Stimulated activated CD8-positive, alpha-beta memory T cell treated with anti-CD3 and anti-CD28 coated beads, Interleukin-15, amount 100 ng/mL, for 4 hours (primary cell): ENCODE data around the gene TMPRSS9.
"Not testable (repeated sequence)": the region's sequence is repeated elsewhere in the genome, so short reads cannot be mapped to it uniquely, and the experiment has no call there.

Source experiments
- DNase-seq, 2 donors: peaks; one replicate each; pipeline ENCODE4 v3.0.0-alpha.2; 2020; ENCODE audit warnings: low read depth in 2 of 2

Gene TMPRSS9

DNA sequence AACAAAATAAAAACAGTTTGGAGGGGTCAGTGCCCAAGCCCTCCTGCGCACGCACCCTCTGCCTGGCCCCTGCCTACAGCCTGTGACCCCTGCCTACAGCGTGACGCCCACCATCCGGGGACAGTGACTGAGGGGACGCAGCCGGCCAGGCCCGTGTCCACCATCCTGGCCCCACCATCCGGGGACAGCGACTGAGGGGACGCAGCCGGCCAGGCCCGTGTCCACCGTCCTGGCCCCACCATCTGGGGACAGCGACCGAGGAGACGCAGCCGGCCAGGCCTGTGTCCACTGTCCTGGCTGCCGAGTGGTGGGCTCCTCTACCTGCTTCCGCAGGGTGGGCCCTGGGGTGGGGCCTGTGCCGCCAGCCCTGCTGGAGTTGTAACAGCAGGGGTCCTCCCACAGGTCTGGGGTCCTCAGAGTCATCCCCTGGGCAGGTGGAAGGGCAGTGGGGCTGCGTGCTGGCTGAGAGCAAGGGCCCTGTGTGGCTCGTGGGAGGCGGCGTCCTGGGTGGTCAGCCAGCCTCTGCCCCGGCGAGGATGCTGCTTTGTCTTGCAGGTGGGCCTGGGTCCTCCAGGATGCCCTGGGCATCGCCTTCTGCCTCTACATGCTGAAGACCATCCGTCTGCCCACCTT is 17.3 kb upstream of the TMPRSS9 start:
- no peak for DNase-seq

DNA sequence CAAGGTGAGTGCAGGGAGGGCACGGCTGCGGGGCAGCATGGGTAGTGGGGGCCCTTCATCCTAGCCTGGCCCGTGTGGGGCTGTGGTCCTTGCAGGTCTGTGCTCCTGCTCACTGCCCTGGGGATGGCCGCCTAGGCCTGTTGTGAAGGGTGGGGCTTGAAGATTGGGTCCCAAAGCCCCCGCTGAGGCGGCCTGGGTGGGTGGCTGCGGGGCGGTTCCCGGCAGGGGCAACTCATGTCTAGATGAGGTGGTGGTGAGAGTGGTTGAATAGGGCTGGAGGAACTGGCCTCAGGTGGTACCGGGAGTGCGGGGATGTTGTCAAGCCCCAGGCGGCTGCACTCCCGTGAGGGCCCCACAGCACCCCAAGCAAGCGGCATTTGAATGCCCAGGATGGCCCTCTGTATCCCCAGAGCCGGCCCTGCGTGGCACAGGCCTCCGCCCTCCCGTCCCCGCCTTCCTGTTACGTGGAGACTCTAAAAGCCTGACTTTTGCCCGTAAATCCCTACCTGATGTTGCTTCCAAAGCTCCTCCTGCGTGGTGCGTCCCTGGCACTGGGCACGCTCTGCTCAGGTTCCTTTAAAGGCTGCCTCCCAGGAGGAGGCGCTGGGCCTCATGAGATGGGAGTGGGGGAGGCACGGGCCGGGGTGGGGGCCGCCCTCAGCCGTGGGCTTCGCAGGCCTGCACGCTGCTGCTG is 16.6 kb upstream of the TMPRSS9 start:
- no peak for DNase-seq

DNA sequence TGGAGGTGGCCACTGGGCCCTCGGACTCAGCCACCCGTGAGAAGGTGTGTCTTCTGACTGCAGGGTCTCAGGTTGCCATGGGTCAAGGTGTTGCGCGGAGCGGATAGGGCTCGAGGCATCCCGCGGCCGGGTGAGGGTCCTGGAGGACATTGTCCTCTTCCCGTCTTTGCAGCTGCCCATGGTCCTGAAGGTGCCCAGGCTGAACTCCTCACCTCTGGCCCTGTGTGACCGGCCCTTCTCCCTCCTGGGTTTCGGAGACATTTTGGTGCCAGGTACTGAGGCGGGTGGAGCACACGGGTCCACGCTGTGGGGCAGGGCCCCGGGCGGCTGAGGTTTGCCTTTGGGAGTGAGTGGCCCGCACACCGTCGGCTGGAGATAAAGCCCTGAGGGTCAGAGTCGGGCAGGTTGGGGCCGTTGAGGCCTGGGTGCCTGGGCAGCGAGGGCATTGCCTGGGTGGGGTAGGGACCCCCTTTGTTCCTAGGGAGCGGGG is 15.6 kb upstream of the TMPRSS9 start:
- DNase-seq, result no peak

DNA sequence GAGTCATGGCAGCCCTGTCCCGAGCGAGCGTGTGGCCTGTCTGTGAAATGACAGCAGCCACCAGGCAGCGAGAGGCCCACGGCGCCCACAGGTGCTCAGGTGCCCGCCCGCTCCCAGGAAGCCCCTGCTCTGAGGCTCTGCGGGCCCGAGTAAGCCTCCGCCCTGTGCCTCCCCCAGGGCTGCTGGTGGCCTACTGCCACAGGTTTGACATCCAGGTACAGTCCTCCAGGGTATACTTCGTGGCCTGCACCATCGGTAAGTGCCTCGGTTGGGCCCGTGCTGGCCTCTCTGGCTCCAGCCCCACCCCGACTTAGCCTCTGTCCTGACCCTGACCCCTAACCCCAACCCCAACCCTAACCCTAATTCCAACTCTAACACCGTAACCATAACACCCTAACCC is 15.0 kb upstream of the TMPRSS9 start:
- no peak for DNase-seq

DNA sequence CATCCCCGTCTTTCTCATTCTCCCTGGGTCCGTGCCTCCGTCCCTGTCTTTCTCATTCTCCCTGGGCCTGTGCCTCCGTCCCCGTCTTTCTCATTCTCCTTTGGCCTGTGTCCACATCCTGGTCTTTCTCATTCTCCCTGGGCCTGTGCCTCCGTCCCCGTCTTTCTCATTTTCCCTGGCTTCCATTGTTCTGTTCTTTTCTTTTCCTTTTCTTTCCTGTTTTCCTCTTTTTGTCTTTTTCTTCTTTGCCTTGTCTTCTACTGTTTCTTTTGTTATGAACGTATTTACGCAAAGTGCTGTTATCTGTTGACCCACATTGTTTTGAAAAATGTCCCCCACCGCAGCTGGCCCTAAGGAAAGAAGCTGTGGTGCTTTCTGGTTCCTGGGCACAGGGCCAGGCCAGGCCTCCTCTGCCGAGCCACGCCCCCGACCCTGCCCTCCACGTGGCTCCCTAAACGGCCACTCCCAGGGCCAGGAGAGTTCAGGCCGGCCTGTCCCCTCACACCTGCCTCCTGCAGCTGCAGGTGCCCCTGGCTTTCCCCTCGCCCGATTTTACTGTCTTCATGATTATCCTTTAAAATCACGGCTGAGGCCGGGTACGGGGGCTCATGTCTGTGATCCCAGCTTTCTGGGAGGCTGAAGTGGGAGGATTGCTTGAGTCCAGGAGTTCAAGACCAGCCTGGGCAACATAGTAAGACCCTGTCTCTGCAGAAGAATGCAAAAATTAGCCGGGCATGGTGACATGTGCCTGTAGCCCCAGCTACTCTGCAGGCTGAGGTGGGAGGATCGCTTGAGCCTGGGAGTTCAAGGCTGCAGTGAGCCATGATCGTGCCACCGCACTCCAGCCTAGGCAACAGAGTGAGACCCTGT is 14.0 kb upstream of the TMPRSS9 start:
- DNase-seq, result no peak

DNA sequence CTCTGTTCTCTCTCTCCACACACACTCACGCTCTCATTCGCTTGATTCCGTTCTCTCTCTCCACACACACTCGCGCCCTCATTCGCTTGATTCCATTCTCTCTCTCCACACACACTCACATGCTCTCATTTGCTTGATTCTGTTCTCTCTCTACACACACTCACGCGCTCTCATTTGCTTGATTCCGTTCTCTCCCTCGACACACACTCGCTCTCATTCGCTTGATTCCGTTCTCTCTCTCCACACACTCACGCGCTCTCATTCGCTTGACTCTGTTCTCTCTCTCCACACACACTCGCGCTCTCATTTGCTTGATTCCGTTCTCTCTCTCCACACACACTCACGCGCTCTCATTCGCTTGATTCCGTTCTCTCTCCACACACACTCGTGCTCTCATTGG is 10.2 kb upstream of the TMPRSS9 start:
- not testable (repeated sequence) for DNase-seq

DNA sequence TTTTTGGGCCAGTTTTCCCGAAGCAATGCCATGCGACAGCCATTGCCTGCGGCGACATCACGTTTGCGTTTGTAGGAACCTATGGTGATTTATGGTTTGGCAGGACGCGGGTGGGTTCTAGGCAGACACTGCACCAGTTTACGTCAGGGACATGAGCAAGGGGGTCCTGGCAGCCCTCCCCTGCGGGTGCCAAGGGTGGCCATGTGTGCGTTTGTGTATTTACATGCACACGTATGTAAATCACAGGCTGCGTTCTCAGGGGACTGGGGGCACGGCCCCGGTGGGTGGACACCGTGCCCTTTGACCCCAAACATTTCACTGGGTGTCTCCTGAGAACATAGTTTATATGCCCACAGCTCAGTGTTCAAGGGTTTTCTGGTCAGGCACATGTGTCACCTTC is 9.4 kb upstream of the TMPRSS9 start:
- DNase-seq, result no peak

DNA sequence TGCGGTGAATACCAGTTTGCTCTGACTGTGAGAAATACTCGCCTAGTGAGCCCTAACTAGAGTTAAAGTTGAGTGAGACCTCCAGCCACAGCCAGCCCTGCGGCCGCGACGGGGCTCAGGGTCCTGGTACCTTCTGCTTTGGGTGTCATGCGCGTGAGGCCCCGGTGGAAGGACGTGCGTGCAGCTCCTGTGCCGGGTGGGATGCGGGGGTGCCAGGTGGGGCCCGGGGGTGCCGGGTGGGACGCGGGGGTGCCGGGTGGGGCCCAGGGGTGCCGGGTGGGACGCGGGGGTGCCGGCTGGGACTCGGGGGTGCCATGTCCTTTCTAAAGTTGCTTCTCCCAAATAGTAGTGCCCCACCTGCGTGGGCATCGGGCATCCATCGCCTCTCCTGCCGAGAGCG is 8.5 kb upstream of the TMPRSS9 start:
- no peak for DNase-seq

DNA sequence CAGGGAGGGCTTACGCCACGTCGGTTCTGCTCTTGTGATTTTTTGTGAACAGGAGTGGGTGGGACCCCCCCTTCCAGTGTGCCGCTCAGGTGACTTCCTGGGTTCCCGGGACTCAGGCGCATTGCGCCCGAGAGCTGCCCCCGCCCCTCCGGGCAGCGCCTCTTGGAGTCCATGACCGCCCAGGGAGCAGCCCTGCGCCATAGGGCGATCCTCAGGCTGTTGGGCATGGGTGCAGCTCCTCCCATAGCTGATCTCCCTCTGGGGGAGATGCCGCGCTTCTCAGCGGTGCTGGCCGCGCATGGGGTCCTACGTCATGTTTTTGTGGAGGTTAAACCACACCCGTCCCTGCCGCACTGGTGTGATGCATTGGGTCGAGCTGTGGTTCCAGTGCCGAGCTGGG is 7.9 kb upstream of the TMPRSS9 start:
- DNase-seq, result no peak

DNA sequence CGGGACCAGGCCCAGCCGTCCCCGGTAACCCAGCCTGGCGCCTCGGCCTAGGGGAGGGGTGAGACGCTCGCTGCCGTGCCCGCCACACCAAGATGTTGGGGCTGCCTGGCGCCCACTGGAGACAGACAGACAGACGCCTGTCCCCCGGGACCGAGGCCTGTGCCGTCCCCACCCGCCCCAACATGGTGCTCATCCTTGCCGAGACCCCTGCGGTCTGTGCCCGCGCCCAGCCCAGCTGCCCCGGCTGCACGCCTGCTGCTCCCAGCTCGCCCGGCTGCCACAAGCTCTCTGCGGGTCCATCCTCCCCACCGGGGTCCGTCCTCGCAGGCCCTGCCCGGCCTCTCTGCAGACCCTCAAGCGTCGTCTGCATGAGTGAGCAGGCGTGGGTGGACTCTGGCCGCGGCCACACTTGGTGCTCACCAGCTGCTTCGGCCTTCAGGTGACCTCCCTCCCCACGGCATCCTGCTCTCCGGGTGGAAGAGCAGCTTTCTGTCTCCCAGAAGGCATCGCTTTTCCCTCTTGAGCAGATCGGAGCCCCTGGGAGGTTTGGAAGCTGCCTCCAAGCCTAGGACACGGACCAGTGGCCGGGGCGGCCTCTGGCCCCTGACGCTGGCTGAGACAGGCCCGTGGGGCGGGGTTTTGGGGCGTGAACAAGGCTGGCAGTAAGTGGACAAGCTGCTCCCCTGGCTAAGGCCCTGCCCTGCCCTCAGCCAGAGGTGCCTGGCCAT is 6.7 kb upstream of the TMPRSS9 start:
- DNase-seq, result no peak

DNA sequence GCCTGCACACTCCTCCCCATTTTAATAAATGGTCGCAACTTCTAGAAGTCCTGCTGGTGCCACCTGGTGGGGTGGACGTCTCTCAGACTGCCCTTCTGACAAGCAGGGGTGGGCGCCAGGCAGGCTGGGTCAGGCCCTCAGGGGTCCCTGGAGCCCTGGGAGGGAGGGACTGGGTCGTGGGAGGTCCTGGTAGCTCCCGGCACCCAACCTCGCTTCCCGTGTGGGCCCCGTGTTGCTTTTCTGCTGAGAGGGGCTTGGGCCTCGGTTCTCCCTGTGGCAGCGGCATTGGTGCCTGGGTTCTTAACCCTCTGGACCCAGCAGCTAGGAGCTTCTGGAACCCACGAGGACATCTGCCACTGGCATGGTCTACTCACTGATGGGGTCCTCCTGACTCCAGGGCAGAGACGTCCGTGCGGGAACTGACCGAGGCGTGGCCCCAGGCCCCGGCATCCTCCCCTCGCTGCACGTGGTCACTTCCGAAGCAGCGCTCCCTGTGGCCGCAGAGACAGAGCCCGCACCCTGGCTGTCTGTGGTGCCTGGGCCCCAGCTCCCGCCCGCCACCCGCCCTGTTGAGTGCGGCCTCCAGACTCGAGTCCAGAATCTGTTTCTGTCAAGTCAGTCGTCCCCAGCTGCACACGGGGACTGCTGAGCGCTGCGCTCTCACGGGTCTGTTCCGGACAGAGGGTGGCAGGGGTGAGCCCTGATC is 6.0 kb upstream of the TMPRSS9 start:
- no peak for DNase-seq

DNA sequence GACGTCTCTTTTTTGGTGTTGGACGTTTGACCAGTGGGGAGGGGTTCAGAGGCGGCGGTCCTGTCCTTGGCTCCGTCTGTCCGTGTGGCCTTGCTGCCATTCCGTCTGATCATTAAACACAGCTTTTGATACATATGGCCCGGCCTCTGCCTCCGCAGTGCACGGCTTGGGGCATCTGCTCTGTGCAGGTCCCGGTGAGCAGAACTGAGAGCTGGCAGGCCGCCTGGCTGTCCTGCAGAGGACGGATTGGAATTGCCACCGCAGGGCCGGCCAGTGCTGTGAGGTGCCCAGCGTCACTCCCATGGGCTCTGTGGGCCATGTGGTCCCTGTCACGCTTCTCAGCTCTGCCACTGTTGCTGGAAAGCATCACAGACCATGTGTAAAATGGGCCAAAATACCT is 5.4 kb upstream of the TMPRSS9 start:
- no peak for DNase-seq

DNA sequence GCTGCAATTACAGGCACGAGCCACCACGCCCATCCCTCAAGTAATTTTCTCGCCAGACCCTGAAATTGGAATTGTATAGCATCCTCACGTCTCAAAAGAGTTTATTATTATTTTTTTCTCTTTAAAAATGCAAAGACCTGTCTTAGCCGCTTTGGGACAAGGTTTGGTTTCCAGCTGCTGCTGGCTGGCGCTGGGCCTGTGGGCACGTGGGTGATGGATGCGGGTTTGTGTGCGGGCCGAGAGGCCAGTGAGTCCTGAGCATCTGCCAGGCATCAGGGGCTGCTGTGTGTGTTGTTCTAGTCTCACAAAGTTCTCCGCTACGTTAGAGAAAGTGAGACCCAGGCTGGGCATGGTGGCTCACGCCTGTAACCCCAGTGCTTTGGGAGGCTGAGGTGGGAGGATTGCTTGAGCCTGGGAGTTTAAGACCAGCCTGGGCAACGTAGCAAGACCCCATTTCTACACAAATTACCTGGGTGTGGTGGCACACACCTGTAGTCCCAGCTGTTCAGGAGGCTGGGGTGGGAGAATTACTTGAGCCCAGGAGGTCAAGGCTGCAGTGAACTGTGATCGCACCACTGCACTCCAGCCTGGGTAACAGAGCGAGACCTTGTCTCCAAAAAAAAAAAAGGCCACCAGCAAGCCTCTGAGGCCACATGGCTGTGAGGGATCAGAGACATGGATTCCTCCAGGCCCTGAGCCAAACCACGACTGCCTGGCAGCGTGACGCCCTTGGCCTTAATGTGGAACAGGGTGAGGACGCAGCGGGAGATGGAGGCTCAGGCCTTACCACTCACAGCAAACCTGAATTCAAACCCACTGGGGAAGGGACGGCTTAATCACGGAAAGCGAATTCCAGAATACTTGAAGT is 4.7 kb upstream of the TMPRSS9 start:
- no peak for DNase-seq

DNA sequence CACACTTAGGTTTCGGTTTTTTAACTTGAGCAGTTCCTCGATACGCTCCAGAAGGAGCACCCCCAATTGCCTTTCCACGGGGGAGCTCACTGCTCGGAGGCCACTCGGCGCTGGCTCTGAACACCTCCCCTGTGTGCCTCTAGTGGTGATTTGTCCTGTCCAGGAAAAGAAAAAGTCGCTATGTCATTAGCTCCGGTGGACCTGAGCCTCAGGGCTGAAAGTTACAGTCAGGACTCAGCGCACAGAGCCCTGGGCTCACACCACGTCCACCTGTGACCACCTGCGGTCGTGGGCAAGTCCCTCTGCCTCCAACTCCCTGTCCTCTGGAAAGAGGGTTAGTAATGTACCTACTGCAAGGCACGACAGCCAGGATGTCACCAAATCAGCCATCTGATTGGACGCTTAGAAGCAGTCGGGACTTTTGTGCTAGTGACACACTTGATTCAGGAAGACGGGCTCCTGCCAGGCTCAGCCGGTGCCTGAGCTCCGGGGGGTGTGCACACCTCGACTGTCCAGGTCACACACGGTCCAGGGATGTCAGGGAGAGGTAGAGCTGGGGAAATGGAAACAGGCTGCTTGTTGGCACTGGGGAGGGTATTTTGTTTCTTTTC is 3.9 kb upstream of the TMPRSS9 start:
- DNase-seq, result no peak

DNA sequence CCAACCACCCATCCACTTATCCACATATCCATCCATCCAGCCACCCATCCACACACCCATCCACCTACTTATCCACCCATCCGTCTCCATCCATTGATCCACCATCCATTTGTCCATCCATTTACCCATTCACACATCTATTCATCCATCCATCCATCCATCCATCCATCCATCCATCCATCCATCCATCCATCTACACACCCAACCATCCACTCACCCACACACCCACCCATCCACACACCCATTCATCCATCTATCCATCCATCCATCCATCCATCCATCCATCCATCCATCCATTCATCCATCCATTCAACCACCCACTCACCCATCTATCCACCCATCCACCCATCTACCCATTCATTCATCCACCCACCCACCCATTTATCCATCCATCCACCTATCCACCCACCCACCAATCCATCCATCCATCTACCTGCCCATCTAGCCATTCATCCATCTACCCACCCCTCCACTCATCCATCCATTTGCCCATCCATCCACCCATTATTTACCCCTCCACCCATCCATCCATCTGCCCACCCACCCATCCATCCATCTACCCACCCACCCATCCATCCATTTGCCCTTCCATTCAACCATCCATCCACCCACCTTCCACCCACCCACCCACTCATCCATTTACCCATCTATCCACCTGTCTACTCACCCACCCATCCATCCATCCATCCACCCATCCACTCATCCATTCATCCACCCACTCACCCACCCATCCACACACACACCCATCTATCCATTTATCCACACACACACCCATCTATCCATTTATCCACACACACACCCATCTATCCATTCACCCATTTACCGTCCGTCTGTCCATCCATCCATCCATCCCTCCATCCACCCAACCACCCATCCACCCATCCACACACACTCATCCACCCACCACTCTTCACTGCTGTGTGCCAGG is 2.5 kb upstream of the TMPRSS9 start:
- no peak for DNase-seq

DNA sequence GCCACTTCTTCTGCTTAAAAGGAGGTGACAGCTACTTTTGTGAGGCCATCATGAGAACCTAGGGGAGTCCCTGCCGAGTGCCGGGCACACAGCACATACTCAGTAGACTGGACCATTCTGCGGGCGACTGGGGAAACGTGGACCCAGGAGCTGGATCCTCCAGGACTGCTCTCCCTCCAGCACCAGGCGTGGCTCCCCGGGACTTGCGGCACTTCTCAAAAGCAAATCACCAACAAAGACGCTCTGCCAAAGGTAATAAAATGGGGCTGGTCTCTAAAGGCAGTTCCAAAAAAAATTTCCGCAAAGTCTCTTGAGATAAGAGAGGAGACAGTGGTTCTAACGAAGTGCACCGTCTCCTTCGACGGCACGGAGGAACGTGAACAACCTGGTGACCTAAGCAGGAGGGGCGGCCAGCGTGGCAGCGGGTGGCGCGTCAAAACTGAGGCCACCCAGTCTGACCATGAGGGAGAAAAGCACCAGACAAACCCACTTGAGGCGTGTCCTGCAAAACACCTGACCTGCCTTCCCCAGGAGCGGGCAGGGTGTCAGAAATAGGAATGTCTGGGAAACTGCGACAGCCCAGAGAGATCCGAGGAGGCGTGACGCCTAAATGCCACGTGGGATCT is 1.4 kb upstream of the TMPRSS9 start:
- no peak for DNase-seq

DNA sequence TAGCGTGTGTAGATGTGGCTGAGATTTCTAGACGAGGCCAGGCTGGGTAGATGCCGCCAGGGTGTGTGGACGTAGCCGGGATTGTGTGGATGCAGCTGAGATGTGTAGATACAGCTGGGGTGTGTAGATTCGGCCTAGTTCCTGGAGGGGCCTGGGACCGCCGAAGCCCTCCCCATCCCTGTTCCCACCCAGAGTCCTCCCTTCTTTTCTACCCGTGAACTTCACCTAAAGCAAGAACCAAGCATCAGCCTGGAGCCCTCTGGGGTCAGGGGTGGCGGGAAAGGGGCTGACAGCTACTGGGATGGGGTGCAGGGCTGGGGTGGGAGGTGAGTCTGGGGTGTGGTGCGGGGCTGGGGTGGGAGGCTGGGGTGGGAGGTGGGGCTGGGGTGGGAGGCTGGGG is 768 bp downstream of the TMPRSS9 start:
- no peak for DNase-seq

DNA sequence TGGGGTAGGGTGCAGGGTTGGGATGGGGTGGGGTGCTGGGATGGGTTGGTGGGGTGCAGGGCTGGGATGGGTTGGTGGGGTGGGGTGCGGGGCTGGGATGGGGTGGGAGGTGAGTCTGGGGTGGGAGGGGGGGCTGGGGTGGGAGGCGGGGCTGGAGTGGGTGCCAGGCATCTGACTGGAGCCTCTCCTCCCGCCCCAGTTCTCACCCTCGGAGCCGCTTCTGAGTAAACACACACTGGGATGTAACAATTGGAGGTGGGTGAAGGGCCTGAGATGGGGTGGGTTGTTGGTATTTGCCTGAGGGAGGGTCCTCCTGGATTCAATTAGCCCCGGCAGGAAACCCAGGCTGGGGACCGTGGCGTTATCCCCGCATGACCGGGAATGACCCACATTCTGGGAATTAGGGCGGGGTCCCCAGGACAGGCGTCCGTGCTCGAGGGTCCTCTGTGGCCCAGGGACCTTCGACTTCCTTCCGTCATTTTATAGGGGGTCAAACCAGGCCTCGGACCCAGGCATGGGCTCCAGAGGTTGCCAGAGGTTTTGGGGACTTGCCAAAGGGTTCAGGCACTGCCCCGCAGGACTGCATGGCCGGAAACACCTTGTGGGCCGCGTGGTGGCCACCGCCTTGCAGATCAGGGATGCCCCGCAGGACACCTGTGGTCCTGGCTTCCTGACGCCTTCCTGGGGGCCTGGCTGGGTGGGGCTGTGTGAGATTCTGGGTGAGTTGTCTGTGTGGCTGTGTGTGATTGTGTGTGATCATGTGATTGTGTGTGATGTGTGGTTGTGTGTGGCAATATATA is 1.4 kb downstream of the TMPRSS9 start:
- DNase-seq, result no peak
